GM18502 (cell line): ENCODE measurements around the gene OGFRL1.

Source experiments
- ATAC-seq: cut with Tn5 transposase; IDR thresholded peaks from one replicate; pipeline ENCODE4 v1.9.1; 2021; ENCODE audit warnings: mild to moderate bottlenecking; ENCODE audit not compliant: unreplicated experiment, poor library complexity

The OGFRL1 gene

GRCh38 chr6:71280701-71281100 is 7.9 kb upstream of the OGFRL1 start:
- ATAC-seq, result no peak

GRCh38 chr6:71284785-71285184 is 3.8 kb upstream of the OGFRL1 start:
- ATAC-seq, result no peak

- no peak for ATAC-seq
Measured at GRCh38 chr6:71287038-71287437, 1.6 kb upstream of the OGFRL1 start.

- no peak for ATAC-seq
Measured at GRCh38 chr6:71287926-71288227, 734 bp upstream of the OGFRL1 start.

- ATAC-seq, result peak; percentile 38
Measured at GRCh38 chr6:71289039-71289801, 609 bp downstream of the OGFRL1 start.

- no peak for ATAC-seq
Measured at GRCh38 chr6:71289802-71290175, 1.2 kb downstream of the OGFRL1 start.

- ATAC-seq, result no peak
Measured at GRCh38 chr6:71290611-71291010, 2.0 kb downstream of the OGFRL1 start.

- no peak for ATAC-seq
Measured at GRCh38 chr6:71292001-71292400, 3.4 kb downstream of the OGFRL1 start.

- ATAC-seq, result no peak
Measured at GRCh38 chr6:71294121-71294523, 5.5 kb downstream of the OGFRL1 start.

GRCh38 chr6:71298459-71298858 is 9.8 kb downstream of the OGFRL1 start:
- no peak for ATAC-seq

- ATAC-seq, result no peak
Measured at GRCh38 chr6:71299541-71300470, 11.2 kb downstream of the OGFRL1 start.

GRCh38 chr6:71300561-71301168 is 12.1 kb downstream of the OGFRL1 start:
- ATAC-seq, result no peak

GRCh38 chr6:71301546-71301945 is 12.9 kb downstream of the OGFRL1 start:
- no peak for ATAC-seq

- no peak for ATAC-seq
Measured at GRCh38 chr6:71309656-71310055, 21.0 kb downstream of the OGFRL1 start.

GRCh38 chr6:71310261-71310660 is 21.6 kb downstream of the OGFRL1 start:
- ATAC-seq, result no peak

- no peak for ATAC-seq
Measured at GRCh38 chr6:71312089-71312488, 23.5 kb downstream of the OGFRL1 start.

- ATAC-seq, result no peak
Measured at GRCh38 chr6:71317441-71317840, 28.8 kb downstream of the OGFRL1 start.

- ATAC-seq, result no peak
Measured at GRCh38 chr6:71320041-71320440, 31.4 kb downstream of the OGFRL1 start.

- ATAC-seq, result no peak
Measured at GRCh38 chr6:71321314-71321713, 32.7 kb downstream of the OGFRL1 start.

GRCh38 chr6:71324194-71324785 is 35.7 kb downstream of the OGFRL1 start:
- ATAC-seq, result no peak

GRCh38 chr6:71326611-71327010 is 38.0 kb downstream of the OGFRL1 start:
- no peak for ATAC-seq
